DOHH2 (cell line): ENCODE results near the gene VTI1A.

ENCODE experiments used
- H3F3A ChIP-seq: fragments of 200-600 bp; sonication (generic), shearing (Covaris generic); 2 replicates; pipeline ENCODE4 v1.6.0; 2016; ENCODE audit warnings: antibody characterized with exemption, mild to moderate bottlenecking; ENCODE audit not compliant: control insufficient read depth, insufficient read depth
- H3K27ac ChIP-seq: fragments of 200-600 bp; sonication (generic); 2 replicates; pipeline ENCODE4 v1.5.1; 2014; ENCODE audit warnings: low read depth, mild to moderate bottlenecking, low read length, moderate library complexity
- H3K27me3 ChIP-seq: fragments of 200-600 bp; sonication (generic); 2 replicates; pipeline ENCODE4 v1.6.1; 2014; ENCODE audit warnings: mild to moderate bottlenecking, low read length, mixed read lengths; ENCODE audit not compliant: control insufficient read depth
- H3K36me3 ChIP-seq: fragments of 200-600 bp; sonication (generic); 2 replicates; pipeline ENCODE4 v1.6.1; 2014; ENCODE audit warnings: mild to moderate bottlenecking, low read length, moderate library complexity, mixed read lengths; ENCODE audit not compliant: control insufficient read depth
- H3K4me1 ChIP-seq: fragments of 200-600 bp; sonication (generic); 2 replicates; pipeline ENCODE4 v1.6.1; 2014; ENCODE audit warnings: mild to moderate bottlenecking, low read length, mixed read lengths; ENCODE audit not compliant: control insufficient read depth
- H3K4me2 ChIP-seq: fragments of 200-600 bp; sonication (generic); 2 replicates; pipeline ENCODE4 v1.6.0; 2014; ENCODE audit warnings: mild to moderate bottlenecking, low read length, moderate library complexity
- H3K4me3 ChIP-seq: fragments of 200-600 bp; sonication (generic); 2 replicates; pipeline ENCODE4 v1.5.1; 2014; ENCODE audit warnings: mild to moderate bottlenecking, low read length, mixed read lengths
- H3K79me2 ChIP-seq: fragments of 200-600 bp; sonication (generic); 2 replicates; pipeline ENCODE4 v1.6.1; 2014; ENCODE audit warnings: mild to moderate bottlenecking, low read length, mixed read lengths; ENCODE audit not compliant: control insufficient read depth
- H3K9me2 ChIP-seq: fragments of 200-600 bp; sonication (generic); replicated peaks from 2 replicates; pipeline ENCODE4 v1.6.1; 2014; ENCODE audit warnings: mild to moderate bottlenecking, low read length, mixed read lengths; ENCODE audit not compliant: control insufficient read depth
- H3K9me3 ChIP-seq: fragments of 200-600 bp; sonication (generic); 2 replicates; pipeline ENCODE4 v1.6.1; 2014; ENCODE audit warnings: antibody characterized with exemption, low read length, mixed read lengths; ENCODE audit not compliant: control insufficient read depth, insufficient read depth
- H4K20me1 ChIP-seq: fragments of 200-600 bp; sonication (generic); 2 replicates; pipeline ENCODE4 v1.6.0; 2014; ENCODE audit warnings: low read depth, mild to moderate bottlenecking, antibody characterized with exemption, low read length, moderate library complexity; ENCODE audit not compliant: control insufficient read depth, insufficient read depth
- EZH2phosphoT487 ChIP-seq: fragments of 200-600 bp; sonication (generic); IDR thresholded peaks from 2 replicates; pipeline ENCODE4 v1.6.1; 2017; ENCODE audit warnings: borderline replicate concordance, mild to moderate bottlenecking, antibody characterized with exemption, low read length, moderate library complexity, mixed read lengths
- TF ChIP-seq, protein P1 (sequence below): fragments of 200-600 bp; sonication (generic); IDR thresholded peaks from one replicate; pipeline ENCODE4 v1.5.1; 2014; ENCODE audit warnings: antibody characterized with exemption, mild to moderate bottlenecking, low read depth, low read length; ENCODE audit not compliant: poor library complexity, severe bottlenecking

Gene VTI1A

DNA sequence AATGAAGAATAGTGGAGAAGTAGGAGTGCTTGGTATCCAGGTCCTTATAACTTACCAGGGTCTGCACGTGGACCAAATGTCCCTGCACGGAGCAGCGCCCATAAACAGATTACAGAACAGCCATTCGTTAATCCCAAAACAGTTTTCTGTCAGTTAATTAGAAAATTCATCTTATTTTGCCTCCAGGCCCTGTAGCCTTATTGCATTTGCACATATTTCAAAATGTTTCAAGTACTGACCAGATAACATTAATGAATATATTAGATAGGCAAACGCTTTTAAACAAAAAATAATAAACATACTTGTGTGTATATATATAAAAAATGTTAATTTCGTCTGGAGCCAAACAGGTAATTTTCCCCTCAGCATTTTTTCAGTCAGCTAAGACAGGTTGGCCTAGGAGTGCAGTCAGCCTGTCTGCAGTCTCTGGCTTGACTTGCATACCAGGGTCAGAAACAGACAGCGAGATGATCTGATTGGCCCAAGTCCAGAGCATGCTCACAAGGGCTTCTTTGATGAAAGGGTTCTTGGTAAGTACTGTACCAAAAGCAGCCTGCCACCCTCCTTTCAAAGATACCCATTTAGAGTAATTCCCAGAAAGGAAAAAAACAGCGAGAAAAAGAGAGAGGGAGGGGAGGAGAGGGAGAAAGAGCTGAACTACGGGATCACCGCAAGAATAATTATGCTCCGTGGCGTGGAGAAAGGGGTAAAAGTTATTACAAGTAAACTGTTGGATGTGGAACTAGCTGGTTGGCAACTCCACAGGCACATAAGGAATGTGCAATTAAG is 308.6 kb downstream of the VTI1A start:
- H3F3A ChIP-seq, result no peaks in the 10 kb centered on the region
- H3K27ac ChIP-seq, result no peak overlapping the region
- H3K79me2 ChIP-seq, result no peaks in the 10 kb centered on the region
- no peaks in the 10 kb centered on the region for H4K20me1 ChIP-seq
- H3K4me1 ChIP-seq, result no peaks in the 10 kb centered on the region
- H3K9me3 ChIP-seq, result no peaks in the 10 kb centered on the region
- H3K4me3 ChIP-seq, result no peak overlapping the region
- no peaks in the 10 kb centered on the region for H3K36me3 ChIP-seq
- H3K4me2 ChIP-seq, result no peak overlapping the region
- no peaks in the 10 kb centered on the region for H3K27me3 ChIP-seq
- H3K9me2 ChIP-seq, result no peaks in the 10 kb centered on the region
- TF ChIP-seq EZH2phosphoT487, result no peak
- TF ChIP-seq, protein P1, sequence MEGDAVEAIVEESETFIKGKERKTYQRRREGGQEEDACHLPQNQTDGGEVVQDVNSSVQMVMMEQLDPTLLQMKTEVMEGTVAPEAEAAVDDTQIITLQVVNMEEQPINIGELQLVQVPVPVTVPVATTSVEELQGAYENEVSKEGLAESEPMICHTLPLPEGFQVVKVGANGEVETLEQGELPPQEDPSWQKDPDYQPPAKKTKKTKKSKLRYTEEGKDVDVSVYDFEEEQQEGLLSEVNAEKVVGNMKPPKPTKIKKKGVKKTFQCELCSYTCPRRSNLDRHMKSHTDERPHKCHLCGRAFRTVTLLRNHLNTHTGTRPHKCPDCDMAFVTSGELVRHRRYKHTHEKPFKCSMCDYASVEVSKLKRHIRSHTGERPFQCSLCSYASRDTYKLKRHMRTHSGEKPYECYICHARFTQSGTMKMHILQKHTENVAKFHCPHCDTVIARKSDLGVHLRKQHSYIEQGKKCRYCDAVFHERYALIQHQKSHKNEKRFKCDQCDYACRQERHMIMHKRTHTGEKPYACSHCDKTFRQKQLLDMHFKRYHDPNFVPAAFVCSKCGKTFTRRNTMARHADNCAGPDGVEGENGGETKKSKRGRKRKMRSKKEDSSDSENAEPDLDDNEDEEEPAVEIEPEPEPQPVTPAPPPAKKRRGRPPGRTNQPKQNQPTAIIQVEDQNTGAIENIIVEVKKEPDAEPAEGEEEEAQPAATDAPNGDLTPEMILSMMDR, result no peak

DNA sequence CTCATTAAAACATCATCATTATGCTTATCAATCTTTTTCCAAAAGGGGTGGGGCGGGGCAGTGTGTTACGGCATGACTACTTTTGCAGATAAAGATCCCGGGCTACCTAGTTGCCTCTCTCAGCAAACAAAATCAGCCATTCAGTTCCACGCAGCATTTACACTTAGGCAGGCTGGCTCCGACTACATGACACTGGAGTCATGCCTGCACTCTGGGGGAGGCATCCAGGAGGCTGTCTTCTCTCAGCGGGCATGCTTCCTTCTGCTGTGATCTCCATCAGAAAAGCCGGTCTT is 309.2 kb downstream of the VTI1A start:
- no peak overlapping the region for H3K4me3 ChIP-seq
- no peak overlapping the region for H3K27ac ChIP-seq

DNA sequence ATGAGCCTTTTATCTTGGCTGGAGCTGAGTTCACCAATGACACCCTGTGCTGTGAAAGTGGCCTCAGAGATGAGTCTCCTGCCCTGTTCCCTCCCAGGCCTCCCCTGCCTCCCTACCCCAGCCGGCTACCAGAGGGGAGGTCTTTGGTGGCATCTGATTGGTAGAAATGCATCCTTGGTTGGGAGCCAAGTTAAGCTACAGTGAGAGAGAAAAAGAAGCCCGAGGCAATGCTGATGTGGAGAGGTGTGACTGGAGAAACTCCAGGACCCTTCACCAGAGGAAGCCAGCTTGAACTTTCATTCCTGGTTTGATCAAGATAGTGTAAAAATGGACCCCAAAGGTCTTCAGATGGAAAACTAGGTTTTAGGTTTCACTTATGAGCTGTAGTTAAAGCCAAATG is 311.9 kb downstream of the VTI1A start:
- Histone ChIP-seq H4K20me1 (no peaks in the 10 kb centered on the region), H3K9me3 (no peaks in the 10 kb centered on the region), H3K4me3 (no peak overlapping the region), H3K4me2 (no peak overlapping the region), H3K36me3 (no peaks in the 10 kb centered on the region), H3K27me3 (no peaks in the 10 kb centered on the region), H3F3A (no peaks in the 10 kb centered on the region), H3K4me1 (no peaks in the 10 kb centered on the region), H3K79me2 (no peaks in the 10 kb centered on the region), H3K27ac (no peak overlapping the region), H3K9me2 (no peaks in the 10 kb centered on the region)
- no peak for TF ChIP-seq EZH2phosphoT487
- TF ChIP-seq, protein P1, result no peak

More for the DNA sequence above, 309.2 kb downstream of the VTI1A start:
- H3K4me1 ChIP-seq, result no peaks in the 10 kb centered on the region
- no peaks in the 10 kb centered on the region for H3K79me2 ChIP-seq
- no peaks in the 10 kb centered on the region for H3K9me2 ChIP-seq
- no peaks in the 10 kb centered on the region for H3K9me3 ChIP-seq
- TF ChIP-seq EZH2phosphoT487, result no peak
- TF ChIP-seq, protein P1, result no peak
- no peaks in the 10 kb centered on the region for H3K36me3 ChIP-seq
- H3K27me3 ChIP-seq, result no peaks in the 10 kb centered on the region
- H4K20me1 ChIP-seq, result no peaks in the 10 kb centered on the region
- no peak overlapping the region for H3K4me2 ChIP-seq
- H3F3A ChIP-seq, result no peaks in the 10 kb centered on the region
